Measurements from ENCODE around the gene CCT3. TPM values are rescaled to one million over a fixed set of nuclear protein-coding genes. Genes with fewer than 3 reads are reported as not detected.

Gene CCT3
- total RNA-seq, 1 donor from 2014 or later = 347 TPM

DNA sequence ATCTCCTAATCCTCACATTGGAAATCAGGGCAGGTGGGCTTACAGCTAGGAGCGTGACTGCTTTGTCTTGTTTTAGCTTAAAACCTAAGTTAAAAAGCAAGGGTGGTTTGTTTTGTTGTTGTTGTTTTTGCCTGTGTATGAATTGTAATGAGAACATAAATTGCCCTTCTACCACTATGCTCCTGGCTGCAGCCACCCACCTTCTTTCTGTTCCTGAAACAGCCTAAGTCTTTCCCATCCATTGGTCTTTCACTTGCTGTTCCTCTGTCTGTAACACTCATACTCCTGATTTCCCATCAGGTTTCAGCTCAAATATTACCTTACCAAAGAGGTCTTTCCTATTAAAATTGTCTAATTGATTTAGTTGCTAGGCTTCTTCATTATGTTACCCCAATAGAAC is 54.6 kb downstream of the CCT3 start:
- Mint-ChIP-seq H3K36me3 (ENCODE audit: unreplicated experiment) (no peaks in the 10 kb centered on the region), H3K4me1 (ENCODE audit: low read depth, unreplicated experiment) (peaks cover 18% of the 10 kb centered on the region), H3K27me3 (ENCODE audit: unreplicated experiment) (peaks cover 3% of the 10 kb centered on the region), H3K9me3 (ENCODE audit: unreplicated experiment) (peaks cover 15% of the 10 kb centered on the region), H3K4me3 (ENCODE audit: unreplicated experiment) (peak overlapping the region; percentile 97), H3K27ac (ENCODE audit: unreplicated experiment) (peak overlapping the region; percentile 88)
- DNase-seq = no peak
- TF ChIP-seq, protein P1, sequence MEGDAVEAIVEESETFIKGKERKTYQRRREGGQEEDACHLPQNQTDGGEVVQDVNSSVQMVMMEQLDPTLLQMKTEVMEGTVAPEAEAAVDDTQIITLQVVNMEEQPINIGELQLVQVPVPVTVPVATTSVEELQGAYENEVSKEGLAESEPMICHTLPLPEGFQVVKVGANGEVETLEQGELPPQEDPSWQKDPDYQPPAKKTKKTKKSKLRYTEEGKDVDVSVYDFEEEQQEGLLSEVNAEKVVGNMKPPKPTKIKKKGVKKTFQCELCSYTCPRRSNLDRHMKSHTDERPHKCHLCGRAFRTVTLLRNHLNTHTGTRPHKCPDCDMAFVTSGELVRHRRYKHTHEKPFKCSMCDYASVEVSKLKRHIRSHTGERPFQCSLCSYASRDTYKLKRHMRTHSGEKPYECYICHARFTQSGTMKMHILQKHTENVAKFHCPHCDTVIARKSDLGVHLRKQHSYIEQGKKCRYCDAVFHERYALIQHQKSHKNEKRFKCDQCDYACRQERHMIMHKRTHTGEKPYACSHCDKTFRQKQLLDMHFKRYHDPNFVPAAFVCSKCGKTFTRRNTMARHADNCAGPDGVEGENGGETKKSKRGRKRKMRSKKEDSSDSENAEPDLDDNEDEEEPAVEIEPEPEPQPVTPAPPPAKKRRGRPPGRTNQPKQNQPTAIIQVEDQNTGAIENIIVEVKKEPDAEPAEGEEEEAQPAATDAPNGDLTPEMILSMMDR (IDR thresholded peaks at IDR 0.05; ENCODE audit: partially characterized antibody, unreplicated experiment) = no peak

DNA sequence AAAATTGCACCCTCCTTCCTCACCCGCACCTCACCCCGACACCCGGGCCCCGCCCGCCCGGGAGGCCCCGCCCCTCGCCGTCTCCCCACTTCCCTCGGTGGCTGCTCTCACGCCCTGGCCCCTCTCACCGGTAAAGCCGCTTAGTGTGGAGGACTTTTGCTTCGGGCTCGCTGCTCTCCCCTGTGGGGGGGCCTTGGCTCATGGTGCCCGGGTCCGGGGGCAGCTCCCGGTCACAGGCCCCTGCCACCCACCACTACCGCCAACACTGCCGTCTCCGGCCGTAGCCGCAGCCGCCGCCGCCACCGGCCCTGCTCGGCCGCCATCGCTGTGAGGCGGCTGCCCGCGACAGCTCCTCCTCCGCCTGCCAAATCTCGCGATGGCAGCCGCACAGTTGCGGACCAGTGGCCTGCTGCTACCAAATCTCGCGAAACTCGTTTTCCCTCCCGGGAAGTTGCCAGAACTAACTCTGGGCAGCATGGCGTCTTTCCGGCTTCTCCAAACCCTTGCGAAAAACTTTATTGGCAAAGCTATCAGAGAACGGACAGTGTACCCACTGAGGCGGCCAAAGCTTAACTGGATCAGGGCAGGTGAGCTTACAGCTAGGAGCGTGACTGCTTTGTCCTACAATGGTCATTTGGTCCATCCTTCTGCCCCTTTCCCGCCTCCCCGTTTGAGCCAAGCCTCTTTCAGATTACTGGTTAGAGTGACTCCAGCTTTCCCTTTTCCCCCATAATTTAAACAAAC is 55.4 kb downstream of the CCT3 start, which contains the start of gene SMG5:
SMG5 (minus strand) TSS at position 347 of the 744 bp plus-strand sequence; CDS start at position 202, 145 bp downstream.
- peak within 1 kb of the TSS; percentile 88 for H3K27ac Mint-ChIP-seq (ENCODE audit: unreplicated experiment)

DNA sequence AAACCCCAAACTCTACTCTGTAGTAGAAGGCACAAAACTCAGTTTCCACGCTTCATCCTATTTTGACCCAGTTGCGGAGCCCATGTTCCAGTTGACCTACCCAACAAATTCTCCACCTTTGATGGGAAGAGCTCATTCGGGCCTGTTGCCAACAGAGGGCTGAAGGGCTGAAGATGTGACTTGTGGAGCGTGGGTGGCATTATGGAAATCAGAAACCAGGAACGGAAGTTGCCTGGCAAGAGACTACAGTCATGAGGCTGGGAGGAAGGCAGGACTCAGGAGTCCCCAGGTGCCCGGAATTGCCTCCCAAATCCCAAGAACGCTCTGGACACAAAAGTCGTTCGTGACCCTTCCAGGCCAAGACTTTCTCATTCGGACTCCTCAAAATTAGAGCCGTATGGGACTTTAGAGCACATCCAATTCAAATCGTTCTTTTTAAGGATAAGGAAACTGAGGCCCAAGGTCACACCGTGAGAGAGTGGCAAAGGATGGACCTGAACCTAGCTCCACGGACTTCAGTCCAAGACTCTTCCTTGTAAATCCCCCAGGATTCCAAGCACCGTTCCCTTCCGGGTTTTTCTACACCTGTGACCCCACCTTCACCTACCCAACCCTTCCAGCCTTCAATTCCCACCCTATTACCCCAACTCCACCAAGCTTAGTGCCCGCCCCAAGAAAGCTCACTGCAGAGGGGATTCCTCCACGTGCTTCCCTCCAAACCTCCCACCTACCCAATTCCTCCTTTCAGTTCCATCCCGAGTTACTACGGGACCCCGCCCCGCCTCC is 56.2 kb downstream of the CCT3 start:
- DNase-seq = no peak
- Mint-ChIP-seq H3K9me3 (ENCODE audit: unreplicated experiment) (peaks cover 17% of the 10 kb centered on the region), H3K4me1 (ENCODE audit: low read depth, unreplicated experiment) (peaks cover 18% of the 10 kb centered on the region), H3K36me3 (ENCODE audit: unreplicated experiment) (no peaks in the 10 kb centered on the region), H3K4me3 (ENCODE audit: unreplicated experiment) (peak overlapping the region; percentile 97), H3K27ac (ENCODE audit: unreplicated experiment) (peak overlapping the region; percentile 85), H3K27me3 (ENCODE audit: unreplicated experiment) (peaks cover 3% of the 10 kb centered on the region)
- TF ChIP-seq, protein P1 (IDR thresholded peaks at IDR 0.05; ENCODE audit: partially characterized antibody, unreplicated experiment) = no peak

More for the DNA sequence above, 55.4 kb downstream of the CCT3 start, which contains the start of gene SMG5:
- Mint-ChIP-seq H3K27me3 (ENCODE audit: unreplicated experiment) (peaks cover 3% of the 10 kb centered on the region), H3K9me3 (ENCODE audit: unreplicated experiment) (peaks cover 17% of the 10 kb centered on the region), H3K4me1 (ENCODE audit: low read depth, unreplicated experiment) (peaks cover 18% of the 10 kb centered on the region), H3K4me3 (ENCODE audit: unreplicated experiment) (peak within 1 kb of the TSS; percentile 97), H3K36me3 (ENCODE audit: unreplicated experiment) (no peaks in the 10 kb centered on the region)
- DNase-seq = peak; percentile 96
- TF ChIP-seq, protein P1 (IDR thresholded peaks at IDR 0.05; ENCODE audit: partially characterized antibody, unreplicated experiment) = no peak

DNA sequence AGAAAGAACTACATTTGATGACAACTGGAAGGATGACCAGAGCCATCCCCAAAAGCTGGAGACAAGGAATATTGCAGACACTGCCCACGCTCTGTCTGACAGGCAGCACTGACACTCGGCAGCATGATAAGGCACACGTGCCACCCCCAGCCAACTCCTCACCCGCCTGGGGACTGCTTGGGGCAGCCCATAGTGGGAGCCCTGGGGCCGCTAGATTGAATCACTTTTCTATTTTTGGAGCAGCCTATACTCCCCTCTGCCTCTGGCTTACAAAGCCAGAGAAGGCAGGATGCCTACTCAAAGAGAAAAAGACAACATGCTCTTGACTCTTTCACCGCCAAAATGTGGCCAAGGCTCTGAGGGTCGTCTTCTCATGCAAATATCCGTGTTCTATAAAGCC is 56.8 kb downstream of the CCT3 start:
- TF ChIP-seq, protein P1 (IDR thresholded peaks at IDR 0.05; ENCODE audit: partially characterized antibody, unreplicated experiment) = no peak
- H3K27ac Mint-ChIP-seq (ENCODE audit: unreplicated experiment) = no peak overlapping the region
- DNase-seq = no peak
- peaks cover 18% of the 10 kb centered on the region for H3K4me1 Mint-ChIP-seq (ENCODE audit: low read depth, unreplicated experiment)
- no peaks in the 10 kb centered on the region for H3K36me3 Mint-ChIP-seq (ENCODE audit: unreplicated experiment)
- H3K27me3 Mint-ChIP-seq (ENCODE audit: unreplicated experiment) = peaks cover 3% of the 10 kb centered on the region
- H3K4me3 Mint-ChIP-seq (ENCODE audit: unreplicated experiment) = peak overlapping the region; percentile 97
- peaks cover 17% of the 10 kb centered on the region for H3K9me3 Mint-ChIP-seq (ENCODE audit: unreplicated experiment)
